Measurements from ENCODE around the gene MBOAT2.

GRCh38 chr2:8802741-8803140 is 200.7 kb downstream of the MBOAT2 start:
- TF ChIP-seq CTCF (IDR thresholded peaks at IDR 0.05): no peak
- TF ChIP-seq POLR2A (IDR thresholded peaks at IDR 0.05): no peak
